GM18511 (cell line): ENCODE data around the gene SH3BP2.

Source experiments
- ATAC-seq: cut with Tn5 transposase; IDR thresholded peaks from one replicate; pipeline ENCODE4 v1.9.1; 2021; ENCODE audit warnings: mild to moderate bottlenecking, moderate library complexity; ENCODE audit not compliant: unreplicated experiment

SH3BP2 gene

GRCh38 chr4:2817701-2818350 is 24.9 kb downstream of the SH3BP2 start:
- ATAC-seq = no peak

- ATAC-seq = no peak
Observed at GRCh38 chr4:2818351-2818939, 25.6 kb downstream of the SH3BP2 start.

DNA sequence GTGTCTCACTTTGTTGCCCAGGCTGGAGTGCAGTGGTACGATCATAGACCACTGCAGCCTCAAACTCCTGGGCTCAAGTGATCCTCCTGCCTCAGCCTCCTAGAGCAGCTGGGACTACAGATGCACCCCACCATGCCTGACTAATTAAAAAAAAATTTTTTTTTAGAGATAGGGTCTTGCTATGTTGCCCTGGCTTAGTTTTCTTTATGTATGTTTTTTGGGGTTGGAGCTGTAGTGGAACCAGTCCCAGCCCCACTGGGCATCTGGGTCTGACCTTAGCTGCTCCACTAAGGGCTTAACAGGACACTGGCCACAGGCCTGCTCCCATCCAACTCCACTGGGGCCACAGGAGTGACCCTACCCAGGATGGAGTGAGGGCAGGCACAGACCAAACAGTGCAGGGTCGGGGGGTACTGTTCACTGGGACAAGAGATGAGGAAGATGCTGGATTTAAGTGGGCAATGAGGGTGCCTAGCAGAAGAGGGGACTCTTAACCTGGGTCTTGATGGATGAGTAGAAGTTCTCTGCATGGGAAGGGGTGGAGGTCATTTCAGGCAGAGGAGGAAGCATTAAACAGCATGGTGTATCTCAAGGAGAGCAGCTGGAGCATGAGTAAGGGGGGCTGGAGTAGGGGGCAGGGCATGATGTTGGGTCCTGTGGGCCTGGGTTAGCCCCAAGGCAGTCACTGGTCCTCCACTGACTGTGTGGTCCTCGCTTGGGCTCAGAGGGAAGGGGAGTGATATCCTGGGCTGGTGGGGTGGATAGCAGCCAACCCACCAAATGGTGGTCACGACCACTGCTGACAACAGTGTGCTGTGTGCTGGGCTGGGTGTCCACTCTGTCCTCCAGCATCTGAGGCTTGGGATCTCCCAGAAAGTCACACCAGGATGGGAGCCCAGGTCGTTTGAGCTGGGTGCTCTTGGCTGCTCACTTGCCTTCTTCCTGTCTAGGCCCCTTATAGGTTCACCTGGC is 26.6 kb downstream of the SH3BP2 start:
- no peak for ATAC-seq

GRCh38 chr4:2820216-2820982 is 27.5 kb downstream of the SH3BP2 start:
- ATAC-seq = no peak

DNA sequence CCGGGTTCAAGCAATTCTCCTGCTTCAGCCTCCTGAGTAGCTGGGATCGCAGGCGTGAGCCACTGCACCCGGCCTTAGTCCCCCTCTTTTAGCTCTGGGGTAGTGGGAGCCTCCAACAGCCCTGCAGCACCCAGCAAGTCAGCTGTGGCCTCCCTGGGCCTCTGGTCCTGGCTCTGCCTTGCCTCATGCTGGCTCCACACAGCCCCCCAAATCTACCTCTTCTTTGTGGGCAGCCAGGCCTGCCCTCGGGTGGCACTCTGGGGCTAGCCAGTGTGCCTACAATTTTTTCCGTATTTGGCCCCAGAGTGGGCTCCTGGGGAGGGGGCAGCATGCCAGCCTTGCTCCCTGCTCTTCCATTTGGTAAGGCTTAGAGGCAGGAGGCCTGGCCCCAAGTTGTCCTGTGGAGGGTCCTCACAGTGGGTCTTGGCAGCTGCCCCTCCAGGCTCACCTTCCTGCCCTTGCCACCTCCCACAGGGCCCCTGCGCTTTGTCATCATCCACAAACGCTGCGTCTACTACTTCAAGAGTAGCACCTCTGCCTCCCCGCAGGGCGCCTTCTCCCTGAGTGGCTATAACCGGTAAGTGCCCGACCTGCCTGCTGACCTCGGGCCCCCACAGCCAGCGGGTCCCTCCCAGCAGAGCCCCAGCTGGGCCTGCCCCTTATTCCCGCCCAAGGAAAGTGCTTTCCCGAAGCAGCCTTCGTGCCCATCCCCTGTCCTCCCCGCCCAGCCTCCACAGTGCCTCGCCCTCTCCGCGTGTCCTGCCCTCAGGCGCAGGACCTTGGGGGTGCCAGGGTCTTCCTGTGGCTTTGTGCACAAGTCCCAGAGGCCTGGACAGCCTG is 29.8 kb downstream of the SH3BP2 start:
- ATAC-seq = no peak

GRCh38 chr4:2823301-2823670 is 30.4 kb downstream of the SH3BP2 start:
- ATAC-seq = no peak

DNA sequence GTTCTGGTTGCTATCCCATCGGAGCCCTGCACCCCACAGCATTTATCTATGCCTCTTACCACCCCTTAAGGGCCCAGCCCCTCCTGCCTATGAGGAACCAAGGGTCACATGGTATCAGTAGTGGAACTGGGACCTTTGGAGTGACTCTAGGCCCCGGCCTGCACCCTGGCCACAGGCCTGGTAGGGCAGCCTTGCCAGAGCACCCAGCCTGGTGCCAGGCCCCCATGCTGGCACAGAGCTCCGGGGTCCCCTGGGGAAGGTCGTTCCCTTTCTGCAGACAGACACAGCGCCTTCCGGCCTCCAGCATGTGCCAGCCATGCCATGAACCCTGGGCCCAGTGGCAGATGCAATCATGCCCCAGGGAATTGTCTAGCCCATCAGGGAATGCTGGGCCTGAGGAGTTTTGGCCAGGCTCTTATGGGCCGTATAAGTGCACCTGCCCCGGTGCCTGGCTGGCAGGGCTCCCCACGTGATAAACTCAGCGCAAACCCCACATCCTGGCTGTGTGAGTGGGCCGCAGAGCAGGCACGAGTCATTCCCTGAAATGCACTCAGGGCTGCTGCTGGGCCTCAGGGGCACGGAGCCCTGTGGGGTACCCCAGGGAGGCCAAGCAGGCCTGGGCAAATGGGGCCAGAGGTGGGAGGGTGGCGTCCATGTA is 30.9 kb downstream of the SH3BP2 start:
- ATAC-seq = no peak

GRCh38 chr4:2824329-2824835 is 31.5 kb downstream of the SH3BP2 start:
- no peak for ATAC-seq

GRCh38 chr4:2824836-2825381 is 32.0 kb downstream of the SH3BP2 start:
- ATAC-seq = no peak

DNA sequence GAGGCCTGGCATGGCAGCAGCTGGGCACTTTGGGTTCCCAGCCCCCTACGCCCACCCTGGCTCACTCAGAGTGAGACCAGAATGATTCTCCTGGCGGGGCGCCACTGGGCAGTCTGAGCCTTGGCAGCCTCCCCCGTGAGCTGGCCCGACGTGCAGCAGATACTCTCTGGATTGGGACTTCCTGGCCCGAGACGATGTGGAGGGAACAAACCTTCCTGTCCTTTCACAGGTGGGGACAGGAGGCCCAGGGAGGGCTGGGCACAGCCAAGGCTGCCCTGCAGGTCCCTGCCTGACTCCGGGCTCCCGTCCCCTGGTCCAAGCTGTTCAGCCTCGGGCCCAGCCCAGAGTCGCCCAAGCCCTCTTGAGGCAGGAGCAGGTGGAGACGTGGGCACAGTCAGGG is 32.9 kb downstream of the SH3BP2 start:
- ATAC-seq = no peak

DNA sequence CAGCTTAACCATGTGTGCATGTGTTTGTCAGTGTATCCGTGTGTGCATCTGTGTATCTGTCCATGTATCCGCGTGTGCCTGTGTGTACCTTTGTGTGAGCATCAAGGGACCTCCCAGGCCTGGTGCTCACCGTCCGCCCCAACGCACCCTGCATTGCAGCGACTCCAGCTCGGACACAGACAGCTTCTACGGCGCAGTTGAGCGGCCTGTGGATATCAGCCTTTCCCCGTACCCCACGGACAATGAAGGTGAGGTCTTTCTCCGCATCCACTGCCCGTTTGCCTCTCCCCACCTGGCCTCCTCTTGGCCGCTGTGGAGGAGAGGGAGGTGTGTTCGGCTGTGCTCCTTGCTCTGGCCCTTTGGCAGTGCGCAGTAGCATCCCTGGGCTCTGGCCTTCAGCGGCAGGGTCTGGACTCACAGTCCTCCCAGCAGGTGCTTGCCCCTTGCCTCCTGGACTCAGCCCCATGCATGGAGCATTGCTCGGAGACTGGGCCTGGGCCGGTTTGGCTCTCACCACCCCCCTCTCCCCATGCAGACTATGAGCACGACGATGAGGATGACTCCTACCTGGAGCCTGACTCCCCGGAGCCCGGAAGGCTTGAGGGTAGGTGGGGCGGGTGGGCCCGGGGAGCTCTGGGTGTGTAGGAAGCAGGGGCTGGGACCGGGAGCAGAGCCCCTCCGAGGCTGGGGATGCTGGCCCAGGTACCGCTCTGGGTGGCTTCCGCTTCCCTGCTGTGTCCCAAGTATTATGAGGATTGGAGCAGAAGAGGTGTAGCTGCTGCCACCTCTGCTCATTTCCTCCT is 34.4 kb downstream of the SH3BP2 start:
- no peak for ATAC-seq

- ATAC-seq = no peak
Observed at GRCh38 chr4:2827874-2828751, 35.2 kb downstream of the SH3BP2 start.

GRCh38 chr4:2828758-2829181 is 35.9 kb downstream of the SH3BP2 start:
- ATAC-seq = no peak

DNA sequence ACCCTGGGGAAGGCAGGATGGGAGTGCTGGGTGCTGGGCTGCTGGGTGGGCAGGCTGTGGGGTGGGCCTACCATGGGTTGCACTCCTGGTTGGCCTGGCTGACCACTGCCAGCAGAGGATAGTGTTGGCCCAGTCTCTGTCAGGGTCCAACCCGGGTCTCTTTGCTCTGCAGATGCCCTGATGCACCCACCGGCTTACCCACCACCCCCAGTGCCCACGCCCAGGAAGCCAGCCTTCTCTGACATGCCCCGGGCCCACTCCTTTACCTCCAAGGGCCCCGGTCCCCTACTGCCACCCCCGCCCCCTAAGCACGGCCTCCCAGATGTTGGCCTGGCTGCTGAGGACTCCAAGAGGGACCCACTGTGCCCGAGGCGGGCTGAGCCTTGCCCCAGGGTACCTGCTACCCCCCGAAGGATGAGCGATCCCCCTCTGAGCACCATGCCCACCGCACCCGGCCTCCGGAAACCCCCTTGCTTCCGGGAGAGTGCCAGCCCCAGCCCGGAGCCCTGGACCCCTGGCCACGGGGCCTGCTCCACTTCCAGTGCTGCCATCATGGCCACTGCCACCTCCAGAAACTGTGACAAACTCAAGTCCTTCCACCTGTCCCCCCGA is 36.5 kb downstream of the SH3BP2 start:
- ATAC-seq = no peak

DNA sequence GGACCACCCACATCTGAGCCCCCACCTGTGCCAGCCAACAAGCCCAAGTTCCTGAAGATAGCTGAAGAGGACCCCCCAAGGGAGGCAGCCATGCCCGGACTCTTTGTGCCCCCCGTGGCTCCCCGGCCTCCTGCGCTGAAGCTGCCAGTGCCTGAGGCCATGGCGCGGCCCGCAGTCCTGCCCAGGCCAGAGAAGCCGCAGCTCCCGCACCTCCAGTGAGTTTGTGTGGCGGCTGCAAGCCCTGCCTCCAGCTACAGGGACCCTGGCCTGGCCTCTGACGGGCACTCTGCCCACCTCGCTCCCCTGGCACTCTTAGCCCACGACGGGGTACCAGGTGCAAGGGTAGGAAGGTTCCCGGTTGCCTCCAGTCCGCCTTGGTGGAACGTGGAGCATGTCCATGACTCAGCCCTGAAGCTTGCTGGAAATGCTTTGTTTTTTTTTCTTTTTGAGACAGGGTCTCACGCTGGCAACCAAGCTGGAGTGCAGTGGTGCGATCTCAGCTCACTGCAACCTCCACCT is 37.1 kb downstream of the SH3BP2 start:
- ATAC-seq = no peak
